WI38 (cell line): ENCODE data around the gene POLE2.
A peak's percentile ranks its signal among the peaks of the same experiment; 100 is the strongest.
"Not testable (repeated sequence)": the region's sequence is repeated elsewhere in the genome, so short reads cannot be mapped to it uniquely, and the experiment has no call there.

ENCODE experiments used
- H3K4me3 ChIP-seq: 2 replicates; pipeline ENCODE4 v1.5.1; 2011; ENCODE audit warnings: low read depth, mild to moderate bottlenecking, control low read depth, low read length
- TF ChIP-seq, protein P1 (sequence below): IDR thresholded peaks from 2 replicates; pipeline ENCODE4 v1.5.1; 2012; ENCODE audit warnings: low read depth, mild to moderate bottlenecking, control low read depth, low read length

The POLE2 gene, protein sequence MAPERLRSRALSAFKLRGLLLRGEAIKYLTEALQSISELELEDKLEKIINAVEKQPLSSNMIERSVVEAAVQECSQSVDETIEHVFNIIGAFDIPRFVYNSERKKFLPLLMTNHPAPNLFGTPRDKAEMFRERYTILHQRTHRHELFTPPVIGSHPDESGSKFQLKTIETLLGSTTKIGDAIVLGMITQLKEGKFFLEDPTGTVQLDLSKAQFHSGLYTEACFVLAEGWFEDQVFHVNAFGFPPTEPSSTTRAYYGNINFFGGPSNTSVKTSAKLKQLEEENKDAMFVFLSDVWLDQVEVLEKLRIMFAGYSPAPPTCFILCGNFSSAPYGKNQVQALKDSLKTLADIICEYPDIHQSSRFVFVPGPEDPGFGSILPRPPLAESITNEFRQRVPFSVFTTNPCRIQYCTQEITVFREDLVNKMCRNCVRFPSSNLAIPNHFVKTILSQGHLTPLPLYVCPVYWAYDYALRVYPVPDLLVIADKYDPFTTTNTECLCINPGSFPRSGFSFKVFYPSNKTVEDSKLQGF

DNA sequence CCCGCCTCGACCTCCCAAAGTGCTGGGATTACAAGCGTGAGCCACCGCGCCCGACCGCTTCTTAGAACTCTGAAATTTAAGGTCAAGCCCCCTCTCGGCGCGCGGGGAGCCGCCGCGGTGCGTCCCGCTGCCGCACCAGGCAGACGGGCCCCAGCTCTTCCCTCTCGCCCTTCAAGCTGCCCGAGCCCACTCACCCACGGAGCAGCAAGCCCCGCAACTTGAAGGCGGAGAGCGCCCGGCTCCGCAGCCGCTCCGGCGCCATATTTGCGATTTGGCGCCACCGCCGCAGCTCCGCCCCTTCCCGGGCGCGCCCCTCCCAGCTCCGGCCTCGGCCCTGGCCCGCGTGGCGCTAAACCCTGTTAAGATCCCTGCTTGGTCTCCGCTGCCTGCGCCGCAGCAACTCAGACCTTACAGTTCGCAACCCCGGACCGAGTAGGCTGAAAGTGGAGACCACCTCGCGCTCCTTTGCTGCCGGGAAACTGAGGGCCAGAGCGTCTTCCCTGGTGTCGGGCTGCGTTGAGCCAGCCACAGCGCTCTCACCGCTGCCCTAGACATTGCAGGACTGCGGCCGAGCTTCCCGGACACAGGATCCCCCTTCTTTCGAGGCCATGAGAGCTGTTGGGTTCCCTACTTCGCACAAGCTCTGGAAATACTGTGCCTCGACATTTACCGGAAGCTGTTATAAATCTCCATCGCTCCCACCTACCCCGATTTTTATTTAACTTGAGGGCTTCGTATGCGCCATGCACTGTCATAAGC, at the start of gene POLE2:
TSS of gene POLE2 (minus strand) at position 273 of the 759 bp plus-strand sequence. CDS start at position 262, 11 bp downstream.
- TF ChIP-seq, protein P1, sequence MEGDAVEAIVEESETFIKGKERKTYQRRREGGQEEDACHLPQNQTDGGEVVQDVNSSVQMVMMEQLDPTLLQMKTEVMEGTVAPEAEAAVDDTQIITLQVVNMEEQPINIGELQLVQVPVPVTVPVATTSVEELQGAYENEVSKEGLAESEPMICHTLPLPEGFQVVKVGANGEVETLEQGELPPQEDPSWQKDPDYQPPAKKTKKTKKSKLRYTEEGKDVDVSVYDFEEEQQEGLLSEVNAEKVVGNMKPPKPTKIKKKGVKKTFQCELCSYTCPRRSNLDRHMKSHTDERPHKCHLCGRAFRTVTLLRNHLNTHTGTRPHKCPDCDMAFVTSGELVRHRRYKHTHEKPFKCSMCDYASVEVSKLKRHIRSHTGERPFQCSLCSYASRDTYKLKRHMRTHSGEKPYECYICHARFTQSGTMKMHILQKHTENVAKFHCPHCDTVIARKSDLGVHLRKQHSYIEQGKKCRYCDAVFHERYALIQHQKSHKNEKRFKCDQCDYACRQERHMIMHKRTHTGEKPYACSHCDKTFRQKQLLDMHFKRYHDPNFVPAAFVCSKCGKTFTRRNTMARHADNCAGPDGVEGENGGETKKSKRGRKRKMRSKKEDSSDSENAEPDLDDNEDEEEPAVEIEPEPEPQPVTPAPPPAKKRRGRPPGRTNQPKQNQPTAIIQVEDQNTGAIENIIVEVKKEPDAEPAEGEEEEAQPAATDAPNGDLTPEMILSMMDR: no peak
- peak within 1 kb of the TSS; percentile 75 for H3K4me3 ChIP-seq

DNA sequence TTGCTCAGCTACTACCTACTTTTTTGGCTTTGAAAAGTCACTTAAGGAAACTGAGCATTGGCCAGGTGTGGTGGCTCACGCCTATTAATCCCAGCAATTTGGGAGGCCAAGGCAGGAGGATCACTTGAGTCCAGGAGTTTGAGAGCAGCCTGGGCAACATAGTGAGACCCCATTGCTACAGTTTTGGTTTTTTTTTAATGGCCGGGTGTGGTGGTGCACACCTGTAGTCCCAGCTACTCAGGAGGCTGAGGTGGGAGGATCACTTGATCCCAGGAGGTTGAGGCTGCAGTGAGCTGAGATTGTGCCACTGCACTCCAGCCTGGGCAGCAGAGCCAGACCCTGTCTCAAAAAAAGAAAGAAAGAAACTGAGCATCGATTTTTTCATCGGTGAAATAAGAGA, 47.7 kb upstream of the POLE2 start:
- H3K4me3 ChIP-seq: not testable (repeated sequence)

DNA sequence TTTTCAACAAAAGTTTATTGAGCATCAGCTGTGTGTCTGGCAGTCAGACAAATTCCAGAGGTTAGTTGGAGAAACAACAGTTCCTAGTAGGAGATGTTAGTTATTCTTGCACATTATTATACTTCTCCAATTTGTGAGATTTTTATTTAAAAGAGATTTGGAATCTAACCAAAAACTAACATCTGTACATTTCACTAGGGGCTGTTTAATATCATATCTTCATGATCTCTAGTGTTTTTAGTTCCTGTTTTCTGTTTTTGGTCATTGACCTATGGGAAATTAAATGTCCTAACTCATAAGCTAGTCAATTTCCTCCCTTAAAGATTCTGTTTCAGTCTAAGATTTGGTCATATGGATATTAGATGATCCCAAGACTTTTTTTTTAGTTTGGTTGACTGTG, 45.8 kb upstream of the POLE2 start:
- TF ChIP-seq, protein P1: no peak
- H3K4me3 ChIP-seq: no peak overlapping the region

DNA sequence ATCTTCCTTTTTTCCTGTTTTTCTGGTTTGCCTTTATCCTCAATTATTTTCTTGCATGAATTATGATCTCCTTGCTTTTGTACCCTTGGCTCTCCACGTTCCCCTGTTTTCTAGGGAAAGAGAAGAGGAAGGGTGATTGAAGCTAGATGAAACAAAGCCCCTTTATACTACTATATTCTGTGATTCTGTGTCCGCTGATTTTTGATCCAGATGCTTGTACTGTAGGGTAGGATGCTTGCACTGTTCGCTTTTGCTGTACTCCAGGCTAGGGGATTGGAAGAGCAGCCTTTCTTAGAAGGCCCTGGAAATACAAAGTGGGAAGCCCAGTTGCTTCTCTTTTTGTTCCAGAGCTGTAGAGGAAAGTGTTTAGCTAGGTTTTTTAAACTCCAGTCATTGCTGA, 44.9 kb upstream of the POLE2 start:
- TF ChIP-seq, protein P1: no peak
- no peak overlapping the region for H3K4me3 ChIP-seq

DNA sequence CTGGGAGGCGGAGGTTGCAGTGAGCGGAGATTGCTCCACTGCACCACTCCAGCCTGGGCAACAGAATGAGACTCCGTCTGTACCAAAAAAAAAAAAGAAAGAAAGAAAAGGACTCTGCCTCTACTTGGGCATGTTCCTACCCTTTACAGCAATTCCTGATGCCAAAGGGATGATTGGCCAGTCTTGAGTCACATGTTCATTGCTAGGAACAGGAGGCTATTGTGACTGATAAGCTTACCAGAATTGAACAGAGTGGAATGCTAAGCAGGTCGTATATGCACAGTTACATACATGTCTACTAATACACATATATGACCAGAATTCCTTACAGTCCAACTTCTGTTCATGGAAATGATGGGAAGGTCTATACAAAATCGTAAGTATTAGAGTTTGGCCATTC, 39.2 kb upstream of the POLE2 start:
- no peak overlapping the region for H3K4me3 ChIP-seq
- TF ChIP-seq, protein P1: no peak

DNA sequence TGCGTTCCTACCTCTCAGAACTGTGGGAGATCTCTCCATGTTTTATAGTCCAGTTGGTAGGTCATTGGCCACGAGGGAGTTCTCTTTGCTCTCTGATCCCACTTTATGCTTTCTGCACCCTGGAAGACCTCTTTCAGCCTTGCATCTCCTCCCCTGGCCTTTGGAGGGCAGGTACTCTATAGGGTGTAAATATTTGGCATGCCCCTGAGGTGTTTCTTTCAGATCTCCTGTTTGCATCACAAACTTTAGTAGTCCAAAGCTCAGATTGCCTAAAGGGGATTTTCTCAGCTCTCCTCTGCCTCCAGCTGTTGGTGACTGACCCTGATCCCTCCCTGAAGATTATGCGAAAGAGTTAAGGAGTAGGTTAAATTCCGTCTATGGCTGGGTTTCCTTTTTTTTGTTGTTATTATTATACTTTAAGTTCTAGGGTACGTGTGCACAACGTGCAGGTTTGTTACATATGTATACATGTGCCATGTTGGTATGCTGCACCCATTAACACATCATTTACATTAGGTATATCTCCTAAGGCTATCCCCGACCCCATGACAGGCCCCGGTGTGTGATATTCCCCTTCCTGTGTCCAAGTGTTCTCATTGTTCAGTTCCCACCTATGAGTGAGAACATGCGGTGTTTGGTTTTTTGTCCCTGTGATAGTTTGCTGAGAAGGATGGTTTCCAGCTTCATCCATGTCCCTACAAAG, 33.9 kb upstream of the POLE2 start:
- H3K4me3 ChIP-seq: not testable (repeated sequence)

DNA sequence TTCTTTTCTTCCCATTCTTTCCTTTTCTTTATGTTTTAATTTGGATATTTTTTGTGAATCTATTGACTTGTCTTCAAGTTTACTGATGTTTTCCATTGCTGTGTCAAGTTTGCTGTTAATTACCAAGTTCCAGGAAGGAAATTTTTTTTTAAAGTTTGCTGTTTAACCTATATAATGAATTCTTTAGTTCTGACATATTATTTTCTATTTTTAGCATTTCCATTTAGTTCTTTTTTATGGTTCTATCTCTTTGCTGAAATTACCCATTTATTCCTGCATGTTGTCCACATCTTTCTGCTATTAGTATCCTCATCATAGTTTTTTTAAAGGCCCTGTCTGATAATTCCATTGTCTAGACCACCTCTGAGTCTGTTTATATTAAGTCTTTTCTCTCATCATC, 32.7 kb upstream of the POLE2 start:
- TF ChIP-seq, protein P1: no peak
- H3K4me3 ChIP-seq: no peak overlapping the region

DNA sequence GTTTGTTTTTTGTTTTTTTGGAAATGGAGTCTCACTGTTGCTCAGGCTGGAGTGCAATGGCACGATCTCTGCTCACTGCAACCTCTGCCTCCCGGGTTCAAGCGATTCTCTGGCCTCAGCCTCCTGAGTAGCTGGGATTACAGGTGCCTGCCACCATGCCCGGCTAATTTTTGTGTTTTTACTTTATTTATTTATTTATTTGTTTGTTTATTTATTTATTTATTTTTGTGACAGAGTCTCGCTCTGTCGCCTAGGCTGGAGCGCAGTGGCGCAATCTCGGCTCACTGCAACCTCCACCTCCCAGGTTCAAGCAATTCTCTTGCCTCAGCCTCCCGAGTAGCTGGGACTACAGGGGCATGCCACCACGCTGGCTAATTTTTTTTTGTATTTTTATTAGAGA, 23.0 kb upstream of the POLE2 start:
- not testable (repeated sequence) for H3K4me3 ChIP-seq

DNA sequence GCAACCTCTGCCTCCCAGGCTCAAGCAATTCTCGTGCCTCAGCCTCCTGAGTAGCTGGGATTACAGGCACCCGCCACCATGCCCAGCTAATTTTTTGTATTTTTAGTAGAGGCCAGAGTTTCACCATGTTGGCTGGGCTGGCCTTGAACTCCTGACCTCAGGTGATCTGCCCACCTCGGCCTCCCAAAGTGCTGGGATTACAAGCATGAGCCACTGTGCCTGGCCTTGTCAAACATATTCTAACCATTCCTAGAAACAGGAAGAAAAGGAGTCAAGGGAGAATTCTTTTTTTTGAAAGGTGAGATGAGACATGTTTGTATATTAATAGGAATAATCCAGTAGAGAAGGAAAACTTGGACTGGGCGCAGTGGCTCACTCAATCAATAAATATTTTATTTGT, 16.5 kb upstream of the POLE2 start:
- H3K4me3 ChIP-seq: not testable (repeated sequence)
